Mammary epithelial cell (primary cell): ENCODE results near the gene KDM4C.

ENCODE experiments used
- EZH2 ChIP-seq: IDR thresholded peaks from 2 replicates; pipeline ENCODE4 v1.6.1; 2012; ENCODE audit warnings: low read length, inconsistent platforms, borderline replicate concordance
- TF ChIP-seq, protein P1 (sequence below), 2 donors: IDR thresholded peaks in 1 of 2; conservative IDR thresholded peaks in 1 of 2; 2 replicates each; pipeline ENCODE4 v1.5.1; 2011 to 2012; ENCODE audit warnings: inconsistent platforms in 2 of 2, low read length in 2 of 2, mild to moderate bottlenecking in 2 of 2, control low read depth in 1 of 2, low read depth in 1 of 2; ENCODE audit not compliant: insufficient read depth in 1 of 2; ENCODE audit errors: extremely low read depth in 1 of 2

DNA sequence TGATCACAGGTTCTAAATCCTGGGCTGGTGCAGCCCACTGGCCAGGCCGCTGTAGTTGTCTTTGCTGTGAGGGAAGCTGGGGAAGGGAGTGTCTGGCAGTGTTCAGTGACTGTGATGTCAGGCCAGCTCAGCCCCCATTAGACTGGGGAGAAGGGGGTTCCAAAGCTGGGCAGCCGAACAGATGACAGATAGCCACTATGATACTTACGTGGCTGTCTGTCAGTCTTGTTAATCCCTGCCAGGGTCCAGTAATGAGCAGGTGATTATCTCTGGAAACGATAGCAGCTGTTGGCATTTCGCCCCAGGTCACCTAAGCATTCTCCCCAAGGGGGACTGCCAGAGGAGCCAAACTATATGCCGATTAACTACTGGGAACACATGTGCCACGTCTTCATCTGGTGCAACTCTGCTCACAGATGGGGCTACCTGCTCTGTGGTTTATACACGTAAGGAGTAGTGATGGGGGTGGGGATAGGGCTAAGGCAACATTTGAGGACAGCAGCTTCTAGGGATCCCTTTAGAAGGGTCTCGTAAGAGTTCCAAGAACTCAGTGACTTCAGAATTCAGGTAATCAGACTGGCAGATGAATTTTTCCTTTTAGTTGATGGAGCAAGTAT is 396.3 kb downstream of the KDM4C start:
- TF ChIP-seq, protein P1, sequence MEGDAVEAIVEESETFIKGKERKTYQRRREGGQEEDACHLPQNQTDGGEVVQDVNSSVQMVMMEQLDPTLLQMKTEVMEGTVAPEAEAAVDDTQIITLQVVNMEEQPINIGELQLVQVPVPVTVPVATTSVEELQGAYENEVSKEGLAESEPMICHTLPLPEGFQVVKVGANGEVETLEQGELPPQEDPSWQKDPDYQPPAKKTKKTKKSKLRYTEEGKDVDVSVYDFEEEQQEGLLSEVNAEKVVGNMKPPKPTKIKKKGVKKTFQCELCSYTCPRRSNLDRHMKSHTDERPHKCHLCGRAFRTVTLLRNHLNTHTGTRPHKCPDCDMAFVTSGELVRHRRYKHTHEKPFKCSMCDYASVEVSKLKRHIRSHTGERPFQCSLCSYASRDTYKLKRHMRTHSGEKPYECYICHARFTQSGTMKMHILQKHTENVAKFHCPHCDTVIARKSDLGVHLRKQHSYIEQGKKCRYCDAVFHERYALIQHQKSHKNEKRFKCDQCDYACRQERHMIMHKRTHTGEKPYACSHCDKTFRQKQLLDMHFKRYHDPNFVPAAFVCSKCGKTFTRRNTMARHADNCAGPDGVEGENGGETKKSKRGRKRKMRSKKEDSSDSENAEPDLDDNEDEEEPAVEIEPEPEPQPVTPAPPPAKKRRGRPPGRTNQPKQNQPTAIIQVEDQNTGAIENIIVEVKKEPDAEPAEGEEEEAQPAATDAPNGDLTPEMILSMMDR (conservative IDR thresholded peaks at IDR 0.05 in 1 of 2, IDR thresholded peaks at IDR 0.05 in 1 of 2; ENCODE audit: extremely low read depth in 1 of 2, insufficient read depth in 1 of 2, low read depth in 1 of 2, low read length in 2 of 2): no peak
- no peak for TF ChIP-seq EZH2
